GM23338 (cell line): ENCODE measurements around the gene ARCN1. TPM values are rescaled to one million over a fixed set of nuclear protein-coding genes. Genes with fewer than 3 reads are reported as not detected.

Experiments used
- ATAC-seq: fragments of 200-7000 bp; cut with Tn5 transposase; 3 replicates; pipeline ENCODE4 v1.9.1; 2020
- DNase-seq: peaks from one replicate; pipeline ENCODE4 v3.0.0-alpha.2; 2015; ENCODE audit warnings: low spot score
- H2AFZ ChIP-seq: fragments of 200-600 bp; sonication (generic); 2 replicates; pipeline ENCODE4 v1.8.0; 2016; ENCODE audit warnings: antibody characterized with exemption, mild to moderate bottlenecking, moderate library complexity
- H3F3A ChIP-seq: fragments of 200-600 bp; sonication (generic); replicated peaks from 2 replicates; pipeline ENCODE4 v1.8.0; 2017; ENCODE audit warnings: antibody characterized with exemption, mixed run types, low read depth
- H3K27ac ChIP-seq: fragments of 200-600 bp; sonication (generic); 2 replicates; pipeline ENCODE4 v1.6.1; 2016; ENCODE audit warnings: low read depth
- H3K27me3 ChIP-seq: fragments of 200-600 bp; sonication (generic); 2 replicates; pipeline ENCODE4 v1.8.0; 2016; ENCODE audit warnings: mild to moderate bottlenecking, mixed run types, moderate library complexity; ENCODE audit not compliant: insufficient read depth
- H3K36me3 ChIP-seq: fragments of 200-600 bp; sonication (generic); 2 replicates; pipeline ENCODE4 v1.8.0; 2016; ENCODE audit warnings: mild to moderate bottlenecking; ENCODE audit not compliant: insufficient read depth
- H3K4me1 ChIP-seq: fragments of 200-600 bp; sonication (generic); 2 replicates; pipeline ENCODE4 v1.8.0; 2016; ENCODE audit warnings: mild to moderate bottlenecking, moderate library complexity; ENCODE audit not compliant: insufficient read depth
- H3K4me2 ChIP-seq: fragments of 200-600 bp; sonication (generic); 2 replicates; pipeline ENCODE4 v1.7.1; 2017; ENCODE audit warnings: mixed run types
- H3K4me3 ChIP-seq: fragments of 200-600 bp; sonication (generic); 2 replicates; pipeline ENCODE4 v1.6.1; 2016; ENCODE audit warnings: mixed run types
- H3K79me2 ChIP-seq: fragments of 200-600 bp; sonication (generic); replicated peaks from 2 replicates; pipeline ENCODE4 v1.8.0; 2017; ENCODE audit warnings: mild to moderate bottlenecking; ENCODE audit not compliant: insufficient read depth
- H3K9me2 ChIP-seq: fragments of 200-600 bp; sonication (generic); 2 replicates; pipeline ENCODE4 v1.8.0; 2017; ENCODE audit not compliant: insufficient read depth
- H4K20me1 ChIP-seq: fragments of 200-600 bp; sonication (generic); replicated peaks from 2 replicates; pipeline ENCODE4 v1.8.0; 2017; ENCODE audit warnings: mild to moderate bottlenecking; ENCODE audit not compliant: insufficient read depth
- H3K27ac Mint-ChIP-seq: 2 replicates; pipeline ENCODE4 v1.8.0; 2020; ENCODE audit warnings: inconsistent platforms, mild to moderate bottlenecking, moderate library complexity, mixed read lengths
- H3K27me3 Mint-ChIP-seq: 3 replicates; pipeline ENCODE4 v1.8.0; 2022; ENCODE audit warnings: low read depth, mild to moderate bottlenecking, moderate library complexity, mixed read lengths, inconsistent platforms; ENCODE audit not compliant: insufficient read depth, poor library complexity
- H3K36me3 Mint-ChIP-seq: 3 replicates; pipeline ENCODE4 v1.8.0; 2021; ENCODE audit warnings: low read depth, mild to moderate bottlenecking, inconsistent platforms, moderate library complexity, mixed read lengths
- H3K4me1 Mint-ChIP-seq: 3 replicates; pipeline ENCODE4 v1.8.0; 2020; ENCODE audit warnings: mild to moderate bottlenecking, inconsistent platforms, mixed read lengths
- H3K4me3 Mint-ChIP-seq: 3 replicates; pipeline ENCODE4 v1.8.0; 2021; ENCODE audit warnings: moderate library complexity, mild to moderate bottlenecking, inconsistent platforms, mixed read lengths
- H3K9me3 Mint-ChIP-seq: 3 replicates; pipeline ENCODE4 v1.8.0; 2020; ENCODE audit warnings: moderate library complexity, mild to moderate bottlenecking, inconsistent platforms, mixed read lengths
- CREB1 ChIP-seq: fragments of 250-450 bp; sonication (Bioruptor Pico); IDR thresholded peaks from 2 replicates; pipeline ENCODE4 v1.5.0; 2020; ENCODE audit warnings: low read depth, mild to moderate bottlenecking, moderate library complexity
- CTCF ChIP-seq, 2 experiments: fragments of 200-600 bp in 1 of 2; sonication (generic) in 1 of 2; conservative IDR thresholded peaks; 2 replicates each; pipeline versions ENCODE4 v1.5.1 to v1.6.1; 2016 to 2017; ENCODE audit warnings: antibody characterized with exemption in 2 of 2, low read depth in 2 of 2, mild to moderate bottlenecking in 2 of 2, moderate library complexity in 1 of 2
- EZH2phosphoT487 ChIP-seq: fragments of 200-600 bp; sonication (generic); IDR thresholded peaks from one replicate; pipeline ENCODE4 v1.8.1; 2018; ENCODE audit warnings: antibody characterized with exemption; ENCODE audit not compliant: unreplicated experiment
- NANOG ChIP-seq: IDR thresholded peaks from 2 replicates; pipeline ENCODE4 v1.6.1; 2016; ENCODE audit warnings: antibody characterized with exemption, borderline replicate concordance
- ZNF114 ChIP-seq: fragments of 250-450 bp; sonication (Bioruptor Pico); IDR thresholded peaks from 2 replicates; pipeline ENCODE4 v1.5.0; 2020; ENCODE audit warnings: mild to moderate bottlenecking, moderate library complexity
- ZNF462 ChIP-seq: fragments of 250-450 bp; sonication (Bioruptor Pico); IDR thresholded peaks from 2 replicates; pipeline ENCODE4 v1.5.0; 2020; ENCODE audit warnings: mild to moderate bottlenecking, moderate library complexity
- polyA plus RNA-seq: library from polyadenylated mRNA; unstranded; fragments of >200 nt; fragmentation: Nextera tagmentation; extraction: Ambion mirVana; gene quantifications from 2 replicates; pipeline ENCODE4 v1.2.1, GENCODE V29; 2016
- total RNA-seq: library from RNA; depleted of rRNA; stranded (reverse); fragments of >200 nt; shearing (Covaris generic); gene quantifications from 2 replicates; pipeline ENCODE4 v1.2.3, GENCODE V29; 2014

Gene ARCN1
- total and polyA plus RNA-seq, 2 experiments from 2014 or later = 79.9 to 106 TPM

- TF ChIP-seq ZNF462 (CRISPR knock-in tag) (no peak), ZNF114 (CRISPR knock-in tag) (no peak)
Measured at GRCh38 chr11:118619444-118620197, 47.4 kb downstream of the ARCN1 start (continued).

GRCh38 chr11:118620529-118621070 lies 48.4 kb downstream of the ARCN1 start:
- H3K4me3 Mint-ChIP-seq = peak overlapping the region; percentile 79
- DNase-seq = no peak
- Histone ChIP-seq H3K4me3 (peak overlapping the region; percentile 92), H3K4me1 (peaks cover 47% of the 10 kb centered on the region), H3K79me2 (peaks cover 29% of the 10 kb centered on the region), H3K27ac (peak overlapping the region; percentile 86), H4K20me1 (peaks cover 4% of the 10 kb centered on the region), H2AFZ (peak overlapping the region; percentile 81), H3K36me3 (no peaks in the 10 kb centered on the region), H3F3A (peaks cover 14% of the 10 kb centered on the region), H3K4me2 (peak overlapping the region; percentile 95; the same call in 1 of the 2 replicates), H3K27me3 (no peaks in the 10 kb centered on the region), H3K9me2 (no peaks in the 10 kb centered on the region)
- ATAC-seq = peak; percentile 16
- no peaks in the 10 kb centered on the region; the same call in 2 of the 3 replicates for H3K9me3 Mint-ChIP-seq
- peaks cover 4% of the 10 kb centered on the region; the same call in 2 of the 3 replicates for H3K36me3 Mint-ChIP-seq
- H3K27me3 Mint-ChIP-seq = peaks cover 12% of the 10 kb centered on the region
- H3K4me1 Mint-ChIP-seq = peaks cover 65% of the 10 kb centered on the region
- peak overlapping the region; percentile 80 for H3K27ac Mint-ChIP-seq
- TF ChIP-seq EZH2phosphoT487 (no peak), CTCF (conservative IDR thresholded peaks at IDR 0.05; ENCODE audit: low read depth in 2 of 2) (no peak), NANOG (no peak), ZNF114 (CRISPR knock-in tag) (no peak), CREB1 (CRISPR knock-in tag) (no peak)
